ENCODE measurements around the gene SRRT. TPM values are rescaled to one million over a fixed set of nuclear protein-coding genes. Genes with fewer than 3 reads are reported as not detected.

SRRT gene
- total and polyA plus RNA-seq, 2 donors (not counting 1 experiment from before 2014, with no cell fraction given), result 198 to 209 TPM

- Mint-ChIP-seq H3K4me1 (peaks cover 24% of the 10 kb centered on the region), H3K4me3 (peak within 1 kb of the TSS; percentile 89), H3K27me3 (no peaks in the 10 kb centered on the region), H3K9me3 (ENCODE audit: insufficient read depth) (no peaks in the 10 kb centered on the region), H3K27ac (peak within 1 kb of the TSS; percentile 84)
- Histone ChIP-seq H3K9ac (ENCODE audit: low read length) (peak within 1 kb of the TSS; percentile 81), H3K36me3 (replicated peaks in 1 of 2; ENCODE audit: control extremely low read depth in 1 of 2, control insufficient read depth in 1 of 2, extremely low read depth in 1 of 2, insufficient read depth in 2 of 2, low read length in 1 of 2) (peaks cover 0 to 20% of the 10 kb centered on the region in 2 experiments), H3K4me3 (ENCODE audit: control extremely low read depth in 1 of 5, extremely low read depth in 1 of 5, insufficient read depth in 1 of 5, low read depth in 2 of 5, low read length in 4 of 5) (peak within 1 kb of the TSS; percentile 5 to 75 (median 53)), H2AFZ (ENCODE audit: insufficient read depth, low read depth, low read length, poor library complexity, severe bottlenecking) (peak within 1 kb of the TSS; percentile 74), H3K27ac (ENCODE audit: low read length in 2 of 2) (peak within 1 kb of the TSS; percentile 56 to 75), H3K9me3 (ENCODE audit: control extremely low read depth in 1 of 3, control insufficient read depth in 2 of 3, insufficient read depth in 1 of 3, low read length in 2 of 3) (peaks cover 0 to 4% (median 0%) of the 10 kb centered on the region in 3 donors), H3K4me2 (replicated peaks; ENCODE audit: low read depth, low read length, poor library complexity, severe bottlenecking) (peak within 1 kb of the TSS; percentile 96), H4K20me1 (ENCODE audit: control insufficient read depth, insufficient read depth, low read length, poor library complexity, severe bottlenecking) (no peaks in the 10 kb centered on the region), H3K79me2 (ENCODE audit: control insufficient read depth, insufficient read depth, low read length) (peaks cover 5% of the 10 kb centered on the region), H3K27me3 (replicated peaks in 1 of 4; ENCODE audit: control extremely low read depth in 1 of 4, control insufficient read depth in 3 of 4, insufficient read depth in 4 of 4, low read length in 3 of 4) (no peaks in the 10 kb centered on the region), H3K4me1 (ENCODE audit: control insufficient read depth in 2 of 2, insufficient read depth in 2 of 2, low read length in 2 of 2) (peaks cover 21 to 28% of the 10 kb centered on the region in 2 donors)
- CTCF ChIA-PET, result interaction anchor here (0.7 to 1.8 kb wide), 2 partner anchors 14 to 28 kb away, joined by 3 to 4 read pairs; partner anchors contain the start of gene SLC12A9
- TF ChIP-seq EZH2 (IDR thresholded peaks at IDR 0.05; ENCODE audit: borderline replicate concordance, insufficient read depth, low read depth, low read length, poor library complexity, severe bottlenecking), result no peak
- TF ChIP-seq CTCF (IDR thresholded peaks at IDR 0.05), result no peak
- DNase-seq (peak; percentile 55), ATAC-seq (ENCODE audit: low read depth) (peak; percentile 44)
- WGBS (ENCODE audit: insufficient coverage), result under 1% methylated on average over 31 of the region's 42 CpGs
- POLR2A ChIA-PET, result interaction anchor here (0.9 to 1.3 kb wide), 2 partner anchors 15 to 22 kb away, joined by 3 to 6 read pairs; partner anchors contain the start of genes SLC12A9 and UFSP1
- intact Hi-C loops (cut with micrococcal nuclease), result no loop called here
These were observed 7.7 kb upstream of the SRRT start, which contains the start of gene TRIP6 for GRCh38 chr7:100867040-100867775. TSS of gene TRIP6 (plus strand) at chr7:100867387. CDS start at chr7:100867498, 111 bp downstream.
